ENCODE results near the gene DGKA. TPM values are rescaled to one million over a fixed set of nuclear protein-coding genes. Genes with fewer than 3 reads are reported as not detected.

DGKA gene
- total and polyA plus RNA-seq, 2 of the 13 experiments (the other 11 are each of a cell fraction or from before 2014, with no cell fraction given): 2.4 to 5.4 TPM

DNA sequence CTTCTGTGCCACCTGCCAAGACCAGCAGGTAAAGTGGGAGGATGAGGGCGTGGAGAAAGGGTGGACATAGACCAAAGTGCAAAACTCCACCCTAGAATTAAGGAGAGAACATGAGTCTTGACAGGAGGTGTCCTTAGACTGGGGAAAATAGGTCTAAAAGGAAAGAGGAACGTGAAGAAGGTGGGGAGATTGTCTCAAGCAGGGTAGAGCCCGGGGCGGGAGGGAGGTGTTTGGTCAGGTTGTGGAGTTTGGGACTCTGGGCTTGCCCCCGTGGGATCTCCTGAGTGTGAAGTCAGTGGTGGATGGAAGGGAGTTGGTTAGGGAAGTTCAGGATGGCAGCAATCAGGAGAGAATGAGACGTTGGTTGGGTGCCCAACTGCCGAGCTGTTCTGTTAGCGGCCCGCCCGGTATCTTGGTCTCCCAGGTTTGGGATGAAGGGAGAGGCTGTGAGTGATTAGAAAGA, 386 bp downstream of the DGKA start:
- ChIA-PET POLR2A (interaction anchor here (2.0 to 10.5 kb wide), 3 partner anchors 42 to 114 kb away, joined by 11 to 108 read pairs (median 20); partner anchors contain the start of genes DNAJC14, ORMDL2, RAB5B and SARNP), CTCF (ENCODE audit: low intra/inter-chr PET ratio, low total read pairs) (interaction anchor here (1.5 kb wide), 1 partner anchor 9 kb away, joined by 5 read pairs; no protein-coding TSS in a partner anchor)
- intact Hi-C loops (cut with micrococcal nuclease; ENCODE audit: unreplicated experiment): loop anchor here (1.0 to 5.0 kb wide), 2 partner anchors 110 to 194 kb away; partner anchors contain the start of gene RPS26
- in situ Hi-C loops (cut with HindIII; ENCODE audit: extremely low pct_ligation_motif_present, low pct_unique_long_range_greater_than_20kb): no loop called here
- ATAC-seq (no peak), DNase-seq (ENCODE audit: low spot score) (no peak), FAIRE-seq (no peak)
- WGBS (ENCODE audit: low lambda C conversion rate): 2% methylated on average over 10 of the region's 10 CpGs
- Histone ChIP-seq H4K20me1 (ENCODE audit: insufficient read depth, low read length) (no peaks in the 10 kb centered on the region), H3K4me3 (replicated peaks in 1 of 3; ENCODE audit: insufficient read depth in 1 of 3, low read depth in 2 of 3, low read length in 3 of 3) (peak overlapping the region; percentile 70 to 80 (median 80)), H3K27ac (ENCODE audit: extremely low read length, insufficient read depth, low read length) (no peak overlapping the region), H2AFZ (ENCODE audit: low read length) (no peak overlapping the region), H3K36me3 (replicated peaks in 1 of 2; ENCODE audit: control insufficient read depth in 1 of 2, insufficient read depth in 2 of 2, low read length in 2 of 2) (no peaks in the 10 kb centered on the region), H3K4me2 (ENCODE audit: low read depth, low read length) (peak overlapping the region; percentile 97), H3K4me1 (ENCODE audit: insufficient read depth, low read length) (peaks cover 49% of the 10 kb centered on the region), H3K27me3 (ENCODE audit: control insufficient read depth in 1 of 2, insufficient read depth in 2 of 2, low read length in 2 of 2) (peaks cover 0 to 11% of the 10 kb centered on the region in 2 experiments; a peak in 1 of 5 replicates), H3K9ac (ENCODE audit: insufficient read depth, low read depth, low read length) (peak overlapping the region; percentile 61), H3K79me2 (ENCODE audit: insufficient read depth, low read length) (peaks cover 15% of the 10 kb centered on the region), H3K9me3 (ENCODE audit: low read length) (no peaks in the 10 kb centered on the region)
- BruUV-seq (replicated peaks): no TSS peak
- TF ChIP-seq GABPA (IDR thresholded peaks at IDR 0.05; ENCODE audit: low read depth, low read length) (no peak), GABPA (CRISPR knock-in tag; IDR thresholded peaks at IDR 0.05; ENCODE audit: low read depth) (0 out of 2 replicates have a peak, but pooled peaks have one; percentile 8), KLF13 (CRISPR knock-in tag; IDR thresholded peaks at IDR 0.05) (no peak), CEBPG (CRISPR knock-in tag; IDR thresholded peaks at IDR 0.05) (no peak), TAF1 (CRISPR knock-in tag; IDR thresholded peaks at IDR 0.05) (no peak), ZNF143 (CRISPR knock-in tag; IDR thresholded peaks at IDR 0.05) (no peak), SIN3A (IDR thresholded peaks at IDR 0.05; ENCODE audit: borderline replicate concordance, low read depth, low read length) (no peak), AKAP8 (CRISPR knock-in tag; IDR thresholded peaks at IDR 0.05) (no peak), ZSCAN9 (CRISPR knock-in tag; IDR thresholded peaks at IDR 0.05; ENCODE audit: borderline replicate concordance) (no peak), ZNF136 (CRISPR knock-in tag; IDR thresholded peaks at IDR 0.05; ENCODE audit: low read depth) (no peak), ZNF781 (CRISPR knock-in tag; IDR thresholded peaks at IDR 0.05; ENCODE audit: borderline replicate concordance, not compliant biosample characterization) (peak; percentile 24), FOXK1 (CRISPR knock-in tag; IDR thresholded peaks at IDR 0.05; ENCODE audit: borderline replicate concordance, low read depth) (no peak), NR2C2 (CRISPR knock-in tag; IDR thresholded peaks at IDR 0.05; ENCODE audit: borderline replicate concordance) (no peak), ZNF3 (CRISPR knock-in tag; IDR thresholded peaks at IDR 0.05) (no peak)
- TF ChIP-seq, protein P1, sequence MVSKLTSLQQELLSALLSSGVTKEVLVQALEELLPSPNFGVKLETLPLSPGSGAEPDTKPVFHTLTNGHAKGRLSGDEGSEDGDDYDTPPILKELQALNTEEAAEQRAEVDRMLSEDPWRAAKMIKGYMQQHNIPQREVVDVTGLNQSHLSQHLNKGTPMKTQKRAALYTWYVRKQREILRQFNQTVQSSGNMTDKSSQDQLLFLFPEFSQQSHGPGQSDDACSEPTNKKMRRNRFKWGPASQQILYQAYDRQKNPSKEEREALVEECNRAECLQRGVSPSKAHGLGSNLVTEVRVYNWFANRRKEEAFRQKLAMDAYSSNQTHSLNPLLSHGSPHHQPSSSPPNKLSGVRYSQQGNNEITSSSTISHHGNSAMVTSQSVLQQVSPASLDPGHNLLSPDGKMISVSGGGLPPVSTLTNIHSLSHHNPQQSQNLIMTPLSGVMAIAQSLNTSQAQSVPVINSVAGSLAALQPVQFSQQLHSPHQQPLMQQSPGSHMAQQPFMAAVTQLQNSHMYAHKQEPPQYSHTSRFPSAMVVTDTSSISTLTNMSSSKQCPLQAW (CRISPR knock-in tag; IDR thresholded peaks at IDR 0.05): peak; percentile 41; the same call in 1 of the 2 replicates
- TF ChIP-seq, protein P2, sequence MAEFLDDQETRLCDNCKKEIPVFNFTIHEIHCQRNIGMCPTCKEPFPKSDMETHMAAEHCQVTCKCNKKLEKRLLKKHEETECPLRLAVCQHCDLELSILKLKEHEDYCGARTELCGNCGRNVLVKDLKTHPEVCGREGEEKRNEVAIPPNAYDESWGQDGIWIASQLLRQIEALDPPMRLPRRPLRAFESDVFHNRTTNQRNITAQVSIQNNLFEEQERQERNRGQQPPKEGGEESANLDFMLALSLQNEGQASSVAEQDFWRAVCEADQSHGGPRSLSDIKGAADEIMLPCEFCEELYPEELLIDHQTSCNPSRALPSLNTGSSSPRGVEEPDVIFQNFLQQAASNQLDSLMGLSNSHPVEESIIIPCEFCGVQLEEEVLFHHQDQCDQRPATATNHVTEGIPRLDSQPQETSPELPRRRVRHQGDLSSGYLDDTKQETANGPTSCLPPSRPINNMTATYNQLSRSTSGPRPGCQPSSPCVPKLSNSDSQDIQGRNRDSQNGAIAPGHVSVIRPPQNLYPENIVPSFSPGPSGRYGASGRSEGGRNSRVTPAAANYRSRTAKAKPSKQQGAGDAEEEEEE (CRISPR knock-in tag; IDR thresholded peaks at IDR 0.05; ENCODE audit: borderline replicate concordance): no peak
- TF ChIP-seq, protein P3, sequence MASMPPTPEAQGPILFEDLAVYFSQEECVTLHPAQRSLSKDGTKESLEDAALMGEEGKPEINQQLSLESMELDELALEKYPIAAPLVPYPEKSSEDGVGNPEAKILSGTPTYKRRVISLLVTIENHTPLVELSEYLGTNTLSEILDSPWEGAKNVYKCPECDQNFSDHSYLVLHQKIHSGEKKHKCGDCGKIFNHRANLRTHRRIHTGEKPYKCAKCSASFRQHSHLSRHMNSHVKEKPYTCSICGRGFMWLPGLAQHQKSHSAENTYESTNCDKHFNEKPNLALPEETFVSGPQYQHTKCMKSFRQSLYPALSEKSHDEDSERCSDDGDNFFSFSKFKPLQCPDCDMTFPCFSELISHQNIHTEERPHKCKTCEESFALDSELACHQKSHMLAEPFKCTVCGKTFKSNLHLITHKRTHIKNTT (CRISPR knock-in tag; IDR thresholded peaks at IDR 0.05): no peak
- TF ChIP-seq, protein P4, sequence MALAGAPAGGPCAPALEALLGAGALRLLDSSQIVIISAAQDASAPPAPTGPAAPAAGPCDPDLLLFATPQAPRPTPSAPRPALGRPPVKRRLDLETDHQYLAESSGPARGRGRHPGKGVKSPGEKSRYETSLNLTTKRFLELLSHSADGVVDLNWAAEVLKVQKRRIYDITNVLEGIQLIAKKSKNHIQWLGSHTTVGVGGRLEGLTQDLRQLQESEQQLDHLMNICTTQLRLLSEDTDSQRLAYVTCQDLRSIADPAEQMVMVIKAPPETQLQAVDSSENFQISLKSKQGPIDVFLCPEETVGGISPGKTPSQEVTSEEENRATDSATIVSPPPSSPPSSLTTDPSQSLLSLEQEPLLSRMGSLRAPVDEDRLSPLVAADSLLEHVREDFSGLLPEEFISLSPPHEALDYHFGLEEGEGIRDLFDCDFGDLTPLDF (CRISPR knock-in tag; IDR thresholded peaks at IDR 0.05): no peak
